Liver (tissue), 9 donors: ENCODE data around the gene NDUFS6. TPM values are rescaled to one million over a fixed set of nuclear protein-coding genes. Genes with fewer than 3 reads are reported as not detected.
A peak's percentile ranks its signal among the peaks of the same experiment; 100 is the strongest.

ENCODE experiments used
- DNase-seq: peaks from one replicate; pipeline ENCODE4 v3.0.0-alpha.2; 2017; ENCODE audit warnings: low spot score
- H3K27ac ChIP-seq, 2 donors: one replicate each; pipeline ENCODE4 v1.7.0; 2013; ENCODE audit warnings: inconsistent platforms in 2 of 2, low read length in 2 of 2, control low read depth in 1 of 2, low read depth in 1 of 2, mild to moderate bottlenecking in 1 of 2
- H3K27me3 ChIP-seq, 4 donors: one replicate each; pipeline versions ENCODE4 v1.6.1 to v1.7.0; 2013; ENCODE audit warnings: low read length in 3 of 4, inconsistent platforms in 1 of 4, mild to moderate bottlenecking in 1 of 4, moderate library complexity in 1 of 4; ENCODE audit not compliant: control insufficient read depth in 4 of 4, insufficient read depth in 4 of 4
- H3K36me3 ChIP-seq, 4 donors: one replicate each; pipeline versions ENCODE4 v1.6.1 to v1.7.0; 2013; ENCODE audit warnings: low read length in 3 of 4, mild to moderate bottlenecking in 3 of 4, low read depth in 1 of 4, moderate library complexity in 1 of 4; ENCODE audit not compliant: control insufficient read depth in 4 of 4, insufficient read depth in 3 of 4
- H3K4me1 ChIP-seq, 4 donors: one replicate each; pipeline versions ENCODE4 v1.6.1 to v1.7.0; 2013; ENCODE audit warnings: low read length in 3 of 4, mild to moderate bottlenecking in 3 of 4, moderate library complexity in 1 of 4; ENCODE audit not compliant: control insufficient read depth in 4 of 4, insufficient read depth in 4 of 4
- H3K4me3 ChIP-seq, 3 donors: one replicate each; pipeline versions ENCODE4 v1.6.1 to v1.7.0; 2013; ENCODE audit warnings: low read length in 3 of 3, control low read depth in 1 of 3, low read depth in 1 of 3, mild to moderate bottlenecking in 1 of 3
- H3K9ac ChIP-seq, 2 donors: one replicate each; pipeline ENCODE4 v1.7.0; 2013; ENCODE audit warnings: low read length in 2 of 2, mild to moderate bottlenecking in 2 of 2, moderate library complexity in 2 of 2, control low read depth in 1 of 2, low read depth in 1 of 2
- H3K9me3 ChIP-seq, 4 donors: one replicate each; pipeline versions ENCODE4 v1.6.1 to v1.7.0; 2013; ENCODE audit warnings: low read length in 3 of 4; ENCODE audit not compliant: control insufficient read depth in 4 of 4
- CTCF ChIP-seq: fragments of 150-350 bp; IDR thresholded peaks from 2 replicates; pipeline ENCODE4 v1.5.1; 2017; ENCODE audit warnings: improper control_type of control experiment, low read depth, low read length; ENCODE audit not compliant: missing input control
- FOXA1 ChIP-seq: IDR thresholded peaks from 2 replicates; pipeline ENCODE4 v1.6.1; 2016; ENCODE audit warnings: antibody characterized with exemption
- FOXA2 ChIP-seq: IDR thresholded peaks from 2 replicates; pipeline ENCODE4 v1.6.1; 2016; ENCODE audit warnings: antibody characterized with exemption
- GABPA ChIP-seq, 2 donors: IDR thresholded peaks in 1 of 2; conservative IDR thresholded peaks in 1 of 2; 2 replicates each; pipeline ENCODE4 v1.6.1; 2016; ENCODE audit warnings: antibody characterized with exemption in 2 of 2, mild to moderate bottlenecking in 1 of 2, moderate library complexity in 1 of 2
- HNF4G ChIP-seq: IDR thresholded peaks from 2 replicates; pipeline ENCODE4 v1.6.1; 2016; ENCODE audit warnings: antibody characterized with exemption
- MAX ChIP-seq: IDR thresholded peaks from 2 replicates; pipeline ENCODE4 v1.6.1; 2016; ENCODE audit warnings: antibody characterized with exemption
- RAD21 ChIP-seq, 2 donors: IDR thresholded peaks; 2 replicates each; pipeline ENCODE4 v1.6.1; 2016; ENCODE audit warnings: antibody characterized with exemption in 2 of 2, mild to moderate bottlenecking in 2 of 2
- REST ChIP-seq: IDR thresholded peaks from 2 replicates; pipeline ENCODE4 v1.6.1; 2016; ENCODE audit warnings: antibody characterized with exemption, mild to moderate bottlenecking
- SP1 ChIP-seq: IDR thresholded peaks from 2 replicates; pipeline ENCODE4 v1.6.1; 2018; ENCODE audit warnings: antibody characterized with exemption, mild to moderate bottlenecking
- YY1 ChIP-seq: IDR thresholded peaks from 2 replicates; pipeline ENCODE4 v1.6.1; 2016; ENCODE audit warnings: antibody characterized with exemption, mild to moderate bottlenecking
- WGBS: extraction: QIAGEN DNeasy Blood & Tissue Kit; methylation state at CpG from one replicate; pipeline ENCODE4 v1.1.7; 2013; 5-methylcytosine and 5-hydroxymethylcytosine counted together
- polyA plus RNA-seq, 2 donors: library from polyadenylated mRNA; stranded (reverse) in 1 of 2; unstranded in 1 of 2; fragments of 200-250 nt in 1 of 2; fragments of >200 nt in 1 of 2; fragmentation: Nextera tagmentation in 1 of 2; extraction: Ambion mirVana in 1 of 2; gene quantifications; one replicate each; pipeline versions ENCODE4 v1.2.1 to v1.2.3, GENCODE V29; 2013 to 2015
- total RNA-seq, 2 donors: library from RNA; depleted of rRNA; stranded (reverse); fragments of >200 nt; gene quantifications; one replicate each; pipeline ENCODE4 v1.2.3, GENCODE V29; 2014
- donor health status: healthy.
- donor health status: healthy.
- donor health status: healthy.
- donor health status: healthy.
- donor health status: healthy.

NDUFS6 gene
- total and polyA plus RNA-seq, 4 donors = 18.7 to 82.5 (median 47.3) TPM

- H3K27ac ChIP-seq = no peak overlapping the region
Measured at GRCh38 chr5:1762883-1763547, 38.2 kb upstream of the NDUFS6 start.

GRCh38 chr5:1763548-1763911 lies 37.7 kb upstream of the NDUFS6 start:
- no peak overlapping the region for H3K27ac ChIP-seq
- WGBS = 35% methylated on average over 15 of the region's 15 CpGs
- peaks cover 0 to 2% (median 1%) of the 10 kb centered on the region in 4 donors for H3K9me3 ChIP-seq
- peaks cover 0 to 2% (median 0%) of the 10 kb centered on the region in 4 donors for H3K27me3 ChIP-seq
- H3K36me3 ChIP-seq = no peaks in the 10 kb centered on the region
- H3K4me1 ChIP-seq = no peaks in the 10 kb centered on the region
- H3K9ac ChIP-seq = no peak overlapping the region
- TF ChIP-seq HNF4G = no peak
- TF ChIP-seq SP1 = no peak
- peak; percentile 79 to 83 for TF ChIP-seq RAD21 (IDR thresholded peaks at IDR 0.05)
- TF ChIP-seq CTCF = peak; percentile 65
- no peak for TF ChIP-seq FOXA1
- TF ChIP-seq FOXA2 = no peak
- no peak overlapping the region for H3K4me3 ChIP-seq
- DNase-seq = no peak

More at GRCh38 chr5:1762883-1763547, 38.2 kb upstream of the NDUFS6 start:
- 75% methylated on average over 13 of the region's 13 CpGs for whole genome bisulfite sequencing
- H3K4me3 ChIP-seq = no peak overlapping the region
- no peaks in the 10 kb centered on the region for H3K36me3 ChIP-seq
- DNase-seq = no peak
- peaks cover 0 to 3% (median 2%) of the 10 kb centered on the region in 4 donors for H3K9me3 ChIP-seq
- H3K27me3 ChIP-seq = peaks cover 0 to 2% (median 0%) of the 10 kb centered on the region in 4 donors
- H3K4me1 ChIP-seq = no peaks in the 10 kb centered on the region
- no peak overlapping the region for H3K9ac ChIP-seq
- TF ChIP-seq YY1 (no peak), FOXA1 (no peak), HNF4G (no peak)

GRCh38 chr5:1763960-1764605 lies 37.1 kb upstream of the NDUFS6 start:
- no peak overlapping the region for H3K27ac ChIP-seq
- no peak overlapping the region for H3K4me3 ChIP-seq
- 81% methylated on average over 32 of the region's 32 CpGs for WGBS
- H3K9me3 ChIP-seq = peaks cover 0 to 2% (median 0%) of the 10 kb centered on the region in 4 donors
- H3K36me3 ChIP-seq = no peaks in the 10 kb centered on the region
- H3K9ac ChIP-seq = no peak overlapping the region
- peaks cover 0 to 2% (median 0%) of the 10 kb centered on the region in 4 donors for H3K27me3 ChIP-seq
- H3K4me1 ChIP-seq = no peaks in the 10 kb centered on the region
- no peak for DNase-seq
- TF ChIP-seq FOXA2 = no peak
- no peak for TF ChIP-seq GABPA (IDR thresholded peaks at IDR 0.05 in 1 of 2, conservative IDR thresholded peaks at IDR 0.05 in 1 of 2)
- no peak for TF ChIP-seq REST
- TF ChIP-seq MAX = no peak
